Measurements from ENCODE around the gene PAAF1.
"Not testable (repeated sequence)": the region's sequence is repeated elsewhere in the genome, so short reads cannot be mapped to it uniquely, and the experiment has no call there.

PAAF1 gene

GRCh38 chr11:73883856-73884255 is 7.1 kb downstream of the PAAF1 start:
- DNase-seq (ENCODE audit: low spot score): no peak

- DNase-seq (ENCODE audit: low spot score): no peak
Measured at GRCh38 chr11:73888244-73888643, 11.4 kb downstream of the PAAF1 start.

DNA sequence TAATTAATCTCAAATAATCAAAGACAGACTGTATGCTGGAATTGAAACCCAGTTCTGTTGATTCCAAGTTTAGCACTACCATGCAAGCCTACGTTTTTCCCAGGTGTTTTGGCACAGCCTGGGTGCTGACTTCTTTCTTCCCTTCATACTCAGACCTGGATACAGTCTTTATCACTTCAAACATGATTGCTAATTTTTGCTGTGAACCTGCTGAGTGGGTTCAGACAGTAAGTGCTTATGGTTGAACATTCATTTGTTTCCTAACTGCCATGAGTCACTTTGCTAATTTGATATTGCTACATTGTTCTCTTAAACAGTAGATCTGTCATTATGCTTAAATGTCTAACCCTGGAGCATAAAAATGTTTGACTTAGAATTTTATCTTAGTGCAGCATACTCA is 12.2 kb downstream of the PAAF1 start:
- peak; percentile 72 for DNase-seq (ENCODE audit: low spot score)

DNA sequence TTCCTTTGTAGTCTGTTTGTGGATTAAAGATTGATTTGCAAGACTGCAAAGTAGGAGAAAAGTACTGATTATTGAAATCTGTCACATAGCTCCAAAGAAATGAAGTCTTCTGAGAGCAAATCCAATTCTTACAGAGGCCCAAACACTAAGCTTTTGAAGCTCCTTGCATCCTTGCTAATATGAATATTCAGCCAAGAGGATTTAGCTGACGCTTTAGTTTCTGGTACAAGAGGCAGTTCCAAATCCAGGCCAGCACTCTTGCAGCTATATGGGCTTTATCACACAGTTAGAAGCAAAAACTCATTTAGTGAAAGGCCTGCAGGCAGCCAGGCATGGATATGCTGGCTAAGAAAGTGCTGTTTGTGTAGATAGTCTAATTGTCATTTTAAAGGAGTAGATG is 12.7 kb downstream of the PAAF1 start:
- peak; percentile 17 for DNase-seq (ENCODE audit: low spot score)

- DNase-seq (ENCODE audit: low spot score): no peak
Measured at GRCh38 chr11:73893041-73893440, 16.2 kb downstream of the PAAF1 start.

- no peak for DNase-seq (ENCODE audit: low spot score)
Measured at GRCh38 chr11:73894725-73895335, 18.0 kb downstream of the PAAF1 start.

DNA sequence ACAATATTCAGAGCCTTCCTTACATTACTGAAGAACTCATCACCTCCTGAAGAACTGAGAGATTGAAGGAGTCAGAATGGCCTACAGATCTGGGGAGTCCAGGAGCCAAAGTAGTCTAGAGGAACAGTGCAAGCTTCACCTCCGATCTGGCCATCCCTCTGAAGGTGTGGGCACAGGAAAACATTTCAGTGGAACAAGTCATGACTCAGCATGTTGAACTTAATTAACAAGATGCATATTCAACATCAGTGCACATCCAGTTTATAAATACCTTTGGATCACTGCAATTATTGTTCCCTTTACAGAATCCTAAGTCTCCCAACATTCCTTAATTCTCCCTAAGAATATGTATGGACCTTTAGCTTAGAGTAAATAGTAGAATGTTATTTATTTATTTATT is 25.5 kb downstream of the PAAF1 start:
- no peak for DNase-seq (ENCODE audit: low spot score)

- no peak for DNase-seq (ENCODE audit: low spot score)
Measured at GRCh38 chr11:73907191-73907590, 30.4 kb downstream of the PAAF1 start.

DNA sequence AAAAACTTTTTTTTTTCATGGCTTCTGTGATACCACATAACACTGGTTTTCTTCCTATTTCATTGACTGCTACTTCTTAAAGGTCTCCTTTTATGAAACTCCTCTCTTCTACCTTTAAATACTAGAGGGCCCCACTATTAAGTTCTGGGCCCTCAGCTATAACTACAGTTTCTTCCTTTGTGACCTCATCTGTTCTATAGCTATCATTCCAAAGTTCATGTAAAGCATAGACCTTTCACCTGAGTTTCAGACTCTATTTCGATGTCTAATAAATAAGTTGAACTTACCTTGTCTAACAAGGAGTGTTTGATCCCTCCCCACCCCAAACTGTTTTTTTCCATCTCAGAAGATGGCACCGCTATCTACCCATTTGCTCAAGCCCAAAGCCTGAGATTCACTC is 35.2 kb downstream of the PAAF1 start:
- DNase-seq (ENCODE audit: low spot score): no peak

DNA sequence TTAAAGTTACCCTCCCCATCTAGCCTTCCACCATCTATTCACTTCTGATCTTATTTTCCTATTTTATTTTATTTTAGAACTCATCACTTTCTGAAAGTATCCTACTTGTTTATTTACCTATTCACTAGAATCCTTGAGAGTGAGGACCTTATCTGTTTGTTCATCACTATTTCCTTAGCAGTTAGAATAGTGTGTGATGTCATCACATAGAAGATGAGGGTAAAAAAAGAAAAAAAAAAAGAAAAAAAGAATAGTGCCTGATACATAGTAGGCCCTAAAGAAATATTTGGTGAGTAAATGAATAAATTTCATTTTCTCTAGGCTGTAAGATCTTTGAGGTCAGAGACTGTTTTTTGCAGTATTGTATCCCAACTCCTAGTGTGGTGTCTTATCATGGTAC is 36.7 kb downstream of the PAAF1 start:
- DNase-seq (ENCODE audit: low spot score): no peak

GRCh38 chr11:73914284-73914683 is 37.5 kb downstream of the PAAF1 start:
- no peak for DNase-seq (ENCODE audit: low spot score)

GRCh38 chr11:73916435-73916834 is 39.6 kb downstream of the PAAF1 start:
- DNase-seq (ENCODE audit: low spot score): peak; percentile 84

DNA sequence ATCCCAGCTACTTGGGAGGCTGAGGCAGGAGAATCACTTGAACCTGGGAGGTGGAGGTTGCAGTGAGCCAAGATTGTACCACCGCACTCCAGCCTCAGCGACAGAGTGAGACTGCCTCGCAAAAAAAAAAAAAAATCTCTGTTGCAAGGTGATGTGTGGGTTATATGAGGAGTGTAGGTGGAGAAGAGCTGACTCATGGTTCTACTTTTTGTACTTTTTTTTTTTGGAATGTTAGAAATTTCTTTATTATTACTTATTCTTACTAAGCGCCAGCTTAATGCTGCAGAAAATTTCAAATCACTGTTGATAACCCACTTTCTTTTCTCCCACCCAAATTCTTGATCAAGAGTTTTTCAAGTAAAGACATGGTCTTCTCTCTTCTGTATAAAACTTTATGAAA is 44.4 kb downstream of the PAAF1 start:
- DNase-seq (ENCODE audit: low spot score): peak; percentile 57

DNA sequence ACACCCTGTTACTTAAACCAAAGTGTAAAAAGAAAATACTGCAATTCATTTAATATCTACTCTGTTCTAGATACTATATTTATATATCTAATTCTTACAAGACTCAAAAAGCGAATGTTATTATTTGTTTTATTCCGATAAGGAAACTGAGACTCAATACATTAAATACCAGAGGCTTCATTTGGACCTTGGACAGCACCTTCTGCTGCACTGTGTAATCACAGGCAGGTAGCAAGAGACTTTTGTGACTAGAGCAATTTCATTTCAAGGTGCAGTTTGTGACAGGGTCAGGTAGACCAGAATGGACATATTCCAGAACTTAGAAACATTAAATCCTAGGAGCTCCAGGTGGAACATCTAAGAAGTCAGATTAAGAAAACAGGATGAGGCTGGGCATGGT is 52.6 kb downstream of the PAAF1 start:
- DNase-seq (ENCODE audit: low spot score): no peak

DNA sequence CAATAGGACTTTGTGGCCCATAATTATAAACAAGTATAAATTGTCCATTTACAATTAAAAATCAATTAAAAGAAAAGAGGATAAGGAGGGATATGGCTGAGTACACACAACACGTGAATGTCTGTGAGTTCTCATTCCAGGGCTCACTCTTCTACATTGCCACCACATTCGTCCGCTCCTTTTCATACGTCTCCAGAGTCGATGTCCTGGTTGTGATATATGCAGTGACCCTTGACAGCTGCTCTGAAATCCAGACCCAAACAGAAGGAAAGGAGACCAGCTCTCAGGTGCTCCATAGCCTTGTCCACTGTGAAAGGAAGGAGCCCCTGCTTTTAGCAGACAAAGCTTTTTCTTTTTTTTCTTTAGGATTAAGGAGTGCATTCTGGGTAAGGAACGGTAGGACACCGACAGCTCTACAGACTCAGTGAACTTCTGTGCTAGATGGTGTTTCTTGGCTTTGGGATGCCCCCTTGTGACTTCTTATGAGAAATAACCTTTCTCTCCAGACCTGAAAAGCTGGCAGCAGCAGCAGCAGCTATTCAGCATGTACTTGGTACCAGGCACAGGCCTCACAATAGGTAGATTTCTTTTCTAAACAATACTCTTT is 54.3 kb downstream of the PAAF1 start:
- peak; percentile 81 for DNase-seq (ENCODE audit: low spot score)

GRCh38 chr11:73931951-73932350 is 55.2 kb downstream of the PAAF1 start:
- DNase-seq (ENCODE audit: low spot score): no peak

- no peak for DNase-seq (ENCODE audit: low spot score)
Measured at GRCh38 chr11:73932781-73933180, 56.0 kb downstream of the PAAF1 start.

- DNase-seq (ENCODE audit: low spot score): not testable (repeated sequence)
Measured at GRCh38 chr11:73936047-73936446, 59.2 kb downstream of the PAAF1 start.

DNA sequence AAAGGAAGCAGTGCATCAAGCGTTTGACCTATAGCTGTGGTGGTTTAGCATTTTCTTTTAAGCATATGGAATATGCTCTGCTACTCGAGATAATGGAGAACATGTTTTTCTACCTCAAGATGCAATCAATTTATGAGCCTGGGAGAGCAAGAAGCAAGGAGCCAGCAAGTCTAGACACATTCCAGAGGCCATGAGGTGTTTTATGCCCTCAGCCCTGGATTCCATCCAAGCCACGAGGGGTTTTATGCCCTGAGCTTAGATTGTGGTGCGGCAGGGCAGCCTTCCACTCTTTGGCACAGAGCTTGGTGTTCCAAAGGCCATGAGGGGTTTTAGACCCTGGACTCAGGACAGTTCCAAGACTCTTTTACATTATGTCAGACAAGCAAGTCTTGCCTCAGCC is 62.3 kb downstream of the PAAF1 start:
- DNase-seq (ENCODE audit: low spot score): no peak

GRCh38 chr11:73940801-73941570 is 64.2 kb downstream of the PAAF1 start:
- no peak for DNase-seq (ENCODE audit: low spot score)

GRCh38 chr11:73942010-73942409 is 65.2 kb downstream of the PAAF1 start:
- no peak for DNase-seq (ENCODE audit: low spot score)

DNA sequence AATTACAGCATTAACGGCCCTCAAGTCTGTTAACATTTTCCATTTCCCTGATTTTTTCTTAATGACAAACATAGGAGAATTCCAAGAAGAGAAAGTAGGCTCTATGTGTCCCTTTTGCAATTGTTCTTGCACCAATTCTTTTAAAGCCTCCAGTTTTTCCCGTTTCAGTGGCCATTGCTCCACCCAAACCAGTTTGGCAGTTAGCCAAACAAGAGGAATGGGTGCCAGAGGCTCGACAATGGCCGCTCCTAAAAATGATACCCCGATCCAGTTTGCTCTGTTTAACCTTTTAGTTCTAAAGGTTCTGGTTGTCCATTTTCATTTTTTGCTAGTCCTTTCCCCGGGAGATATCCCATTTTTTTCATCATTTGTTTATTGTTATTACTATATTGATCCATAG is 67.3 kb downstream of the PAAF1 start:
- DNase-seq (ENCODE audit: low spot score): no peak

DNA sequence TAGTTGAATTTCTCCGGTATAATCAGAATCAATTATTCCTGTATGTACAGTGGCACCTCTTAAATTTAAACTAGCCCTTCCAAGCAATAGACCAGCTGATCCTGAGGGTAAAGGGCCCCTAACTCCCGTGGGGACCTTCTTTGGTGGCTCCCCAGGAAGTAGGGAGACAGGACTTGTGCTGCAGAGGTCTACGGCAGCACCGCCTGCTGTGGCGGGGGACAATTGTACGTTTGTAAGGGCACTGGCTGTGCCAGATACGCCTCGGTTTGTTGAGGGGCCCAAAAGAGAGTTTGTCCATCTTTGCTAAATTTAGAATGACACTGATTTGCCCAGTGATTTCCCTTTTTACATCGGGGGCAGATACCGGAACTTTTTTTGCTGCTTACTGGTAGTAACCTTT is 68.1 kb downstream of the PAAF1 start:
- DNase-seq (ENCODE audit: low spot score): no peak

DNA sequence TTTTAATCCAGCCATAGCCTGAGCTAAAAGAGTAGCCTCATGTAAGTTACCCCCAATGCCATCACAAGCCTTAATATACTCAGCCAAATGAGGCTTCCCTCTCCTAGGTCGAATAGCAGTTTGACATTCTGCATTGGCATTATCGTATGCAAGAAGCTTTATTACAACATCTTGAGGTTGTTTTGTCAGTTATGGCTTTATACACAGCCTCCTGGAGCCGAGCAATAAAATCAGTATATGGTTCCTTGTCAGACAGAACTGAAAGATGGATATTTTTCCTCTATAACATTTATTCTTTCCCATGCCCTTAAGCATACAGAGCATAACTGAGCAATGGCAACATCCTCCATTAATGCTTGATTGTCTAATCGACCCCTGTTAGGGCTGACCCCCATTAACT is 68.6 kb downstream of the PAAF1 start:
- DNase-seq (ENCODE audit: low spot score): no peak

Measured in putamen (tissue), 1 donor.